Glomerular visceral epithelial cell (primary cell): Measurements from ENCODE around the gene TENM4.

ENCODE experiments used
- DNase-seq: peaks from one replicate; pipeline ENCODE4 v3.0.0-alpha.2; 2016; ENCODE audit errors: extremely low spot score

TENM4 gene

GRCh38 chr11:78662811-78663210 is 778.0 kb downstream of the TENM4 start:
- no peak for DNase-seq

DNA sequence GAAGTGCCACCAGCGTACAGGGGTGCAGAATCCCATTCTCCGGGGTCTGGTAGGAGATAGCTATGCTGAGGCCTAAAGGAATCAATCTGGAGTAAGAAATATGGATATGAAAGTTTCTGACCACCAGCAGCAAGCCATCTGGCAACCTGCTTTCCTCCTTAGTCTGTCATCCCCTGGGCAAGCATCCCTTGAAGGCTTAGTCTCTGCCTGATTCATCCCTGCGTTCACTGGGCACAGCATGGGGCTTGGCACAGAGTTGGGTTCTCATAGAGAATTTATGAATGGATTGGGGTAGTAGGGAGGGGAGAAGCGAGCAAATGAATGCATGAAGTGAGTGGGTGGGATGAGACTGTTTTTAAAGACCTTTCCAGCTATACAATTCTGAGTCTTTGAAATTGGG is 780.4 kb downstream of the TENM4 start:
- DNase-seq = no peak

DNA sequence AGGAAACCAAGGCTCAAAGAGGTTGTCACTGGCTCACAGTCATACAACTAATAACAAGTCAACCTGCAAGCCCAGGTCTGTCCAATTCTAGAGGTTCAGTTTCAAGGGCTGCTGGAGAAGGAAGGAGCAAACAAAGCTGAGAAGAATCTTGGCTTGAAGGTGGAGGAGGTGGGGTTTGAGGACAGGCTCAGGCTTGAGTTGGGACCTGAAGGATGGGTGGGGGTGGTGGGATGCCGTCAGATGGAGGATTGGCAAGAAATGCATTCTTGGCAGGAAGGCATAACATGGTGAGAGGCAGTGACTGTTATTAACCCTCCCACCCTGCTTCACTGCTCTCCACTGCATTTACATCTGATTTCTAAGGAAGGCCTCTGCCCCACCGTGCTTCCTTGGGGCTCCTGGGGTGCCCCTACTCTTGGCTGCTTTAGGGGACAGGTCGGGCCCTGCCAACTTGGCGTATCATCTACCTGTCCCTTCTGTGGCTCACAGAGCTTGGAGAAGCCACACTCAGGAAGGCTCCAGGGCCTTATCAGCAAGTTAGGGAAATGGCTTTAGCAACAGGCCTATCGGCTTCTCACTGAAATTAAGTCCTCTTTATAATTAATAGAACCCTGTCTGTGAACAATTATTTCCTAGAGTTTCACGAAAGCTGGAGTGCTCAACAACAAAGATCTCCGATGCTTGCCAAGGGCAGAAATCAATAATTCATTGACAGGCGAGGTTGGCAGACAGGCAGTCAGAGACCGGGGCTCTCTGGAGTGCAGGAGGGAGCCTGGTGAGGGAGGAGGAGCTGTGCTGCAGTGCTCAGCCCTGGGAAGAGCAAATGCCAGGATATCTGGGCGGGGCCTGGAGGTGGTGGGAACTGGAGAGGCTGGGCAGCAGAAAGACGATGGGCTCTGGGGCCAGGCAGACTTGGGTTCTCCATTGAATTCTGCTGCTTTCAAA is 781.2 kb downstream of the TENM4 start:
- DNase-seq = no peak

DNA sequence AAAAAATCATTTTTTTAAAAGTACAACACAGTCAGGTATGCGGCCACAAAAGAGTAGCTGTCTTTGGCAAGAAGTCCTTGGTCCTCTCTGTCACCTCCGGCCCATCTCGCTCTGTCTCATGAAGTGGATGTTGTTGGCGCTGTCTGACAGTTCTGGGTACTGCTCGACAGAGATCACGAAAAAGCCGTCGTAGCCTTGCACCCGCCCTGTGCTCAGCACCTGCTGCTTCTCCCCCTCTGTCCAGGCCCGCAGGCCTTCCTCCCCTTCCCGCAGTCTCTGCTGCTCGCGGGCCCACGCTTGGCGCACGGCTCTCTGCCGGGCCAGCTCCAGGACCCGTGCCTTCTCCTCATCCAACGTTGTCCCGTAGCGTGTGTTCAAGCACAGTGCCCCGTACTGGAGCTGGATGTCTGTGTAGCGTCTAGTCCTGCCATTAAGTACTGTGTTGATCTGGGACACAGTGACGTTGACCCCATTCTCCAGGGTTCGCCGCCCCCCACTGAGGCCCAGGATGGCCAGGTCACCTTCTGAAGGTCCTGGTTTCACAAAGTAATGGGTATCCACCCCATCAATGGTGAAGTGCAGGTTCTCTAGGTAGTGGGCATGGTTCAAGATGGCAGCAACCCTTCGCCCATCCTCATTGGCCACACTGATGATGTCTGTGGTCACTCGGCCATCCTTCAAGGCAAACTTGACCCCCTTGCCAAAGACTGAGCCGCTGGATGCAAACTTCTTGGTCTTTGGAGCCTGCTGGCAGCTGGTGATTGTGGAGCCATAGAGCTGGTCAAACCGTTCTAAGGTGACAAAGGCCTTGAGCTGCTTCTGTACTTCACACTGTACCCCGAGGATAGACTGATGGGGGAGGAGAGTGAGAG is 782.6 kb downstream of the TENM4 start:
- no peak for DNase-seq

- DNase-seq = no peak
These were observed 783.4 kb downstream of the TENM4 start for GRCh38 chr11:78657441-78657840.

GRCh38 chr11:78656984-78657383 is 783.8 kb downstream of the TENM4 start:
- no peak for DNase-seq

- no peak for DNase-seq
These were observed 784.5 kb downstream of the TENM4 start for GRCh38 chr11:78656327-78656726.

- no peak for DNase-seq
These were observed 785.3 kb downstream of the TENM4 start for GRCh38 chr11:78655561-78655960.

- DNase-seq = no peak
These were observed 786.0 kb downstream of the TENM4 start for GRCh38 chr11:78654866-78655265.

GRCh38 chr11:78654071-78654470 is 786.8 kb downstream of the TENM4 start:
- no peak for DNase-seq

GRCh38 chr11:78653294-78653909 is 787.4 kb downstream of the TENM4 start:
- DNase-seq = no peak

DNA sequence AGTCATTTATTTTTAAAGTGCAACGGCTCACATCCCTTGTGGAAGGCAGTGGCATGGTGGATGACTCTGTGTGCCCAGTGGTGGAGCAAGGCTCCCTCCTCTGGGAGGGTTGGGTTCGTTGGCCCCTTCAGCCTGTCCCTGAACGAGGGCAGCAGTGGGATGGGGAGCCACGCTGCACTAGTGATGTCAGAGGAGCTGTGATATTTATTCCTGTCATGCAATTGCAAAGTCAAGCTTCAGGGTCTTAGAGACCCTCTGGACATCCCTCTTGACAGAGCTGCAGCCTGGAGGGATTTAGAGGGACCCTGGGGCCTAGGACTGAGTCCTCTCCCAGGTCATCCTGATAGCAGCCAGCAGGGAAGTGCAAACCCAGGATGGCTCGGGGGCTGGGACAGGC is 788.0 kb downstream of the TENM4 start:
- no peak for DNase-seq

DNA sequence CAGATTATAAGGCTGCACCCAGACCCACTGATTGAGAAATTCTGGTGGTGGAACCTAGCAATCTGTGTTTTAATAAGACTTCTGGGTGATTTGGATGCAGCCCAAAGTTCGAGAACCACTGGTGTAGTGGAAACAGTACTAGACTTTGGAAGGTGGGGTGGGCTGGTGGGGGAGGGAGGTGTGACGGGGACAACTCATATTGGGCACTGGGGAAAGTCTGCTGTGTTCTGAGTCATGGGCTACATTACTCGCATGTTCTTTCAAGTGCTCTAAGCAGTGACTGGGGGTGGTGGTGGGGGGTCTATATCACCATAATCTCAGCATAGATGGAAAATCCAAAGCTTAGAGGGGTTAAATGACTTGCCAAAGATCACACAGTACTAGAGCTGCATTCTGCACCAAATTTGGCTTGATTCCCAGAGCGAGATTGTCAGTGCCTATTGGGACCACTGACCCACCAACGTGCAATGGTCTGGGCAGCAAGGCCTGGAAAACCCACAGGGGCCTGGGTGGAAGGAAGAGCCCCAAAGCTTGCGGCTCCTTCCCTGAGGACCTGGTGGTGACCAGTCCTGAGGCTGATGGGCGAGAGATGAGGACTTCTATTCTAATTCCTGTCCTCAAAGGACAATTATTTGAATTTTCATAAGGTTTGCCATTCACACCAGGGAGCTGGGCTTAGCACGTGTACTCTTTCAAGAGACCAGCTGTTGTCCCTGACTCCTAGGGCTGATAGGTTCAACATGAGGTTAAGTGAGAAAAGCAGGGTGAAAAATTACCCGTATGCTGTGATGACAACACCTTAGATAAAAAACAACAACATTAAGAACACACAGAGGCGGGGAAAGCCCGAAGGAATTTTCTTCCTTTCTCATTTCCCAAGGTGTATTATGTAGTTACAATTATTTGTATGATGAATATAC is 788.6 kb downstream of the TENM4 start:
- DNase-seq = no peak

GRCh38 chr11:78651136-78651775 is 789.6 kb downstream of the TENM4 start:
- DNase-seq = no peak

DNA sequence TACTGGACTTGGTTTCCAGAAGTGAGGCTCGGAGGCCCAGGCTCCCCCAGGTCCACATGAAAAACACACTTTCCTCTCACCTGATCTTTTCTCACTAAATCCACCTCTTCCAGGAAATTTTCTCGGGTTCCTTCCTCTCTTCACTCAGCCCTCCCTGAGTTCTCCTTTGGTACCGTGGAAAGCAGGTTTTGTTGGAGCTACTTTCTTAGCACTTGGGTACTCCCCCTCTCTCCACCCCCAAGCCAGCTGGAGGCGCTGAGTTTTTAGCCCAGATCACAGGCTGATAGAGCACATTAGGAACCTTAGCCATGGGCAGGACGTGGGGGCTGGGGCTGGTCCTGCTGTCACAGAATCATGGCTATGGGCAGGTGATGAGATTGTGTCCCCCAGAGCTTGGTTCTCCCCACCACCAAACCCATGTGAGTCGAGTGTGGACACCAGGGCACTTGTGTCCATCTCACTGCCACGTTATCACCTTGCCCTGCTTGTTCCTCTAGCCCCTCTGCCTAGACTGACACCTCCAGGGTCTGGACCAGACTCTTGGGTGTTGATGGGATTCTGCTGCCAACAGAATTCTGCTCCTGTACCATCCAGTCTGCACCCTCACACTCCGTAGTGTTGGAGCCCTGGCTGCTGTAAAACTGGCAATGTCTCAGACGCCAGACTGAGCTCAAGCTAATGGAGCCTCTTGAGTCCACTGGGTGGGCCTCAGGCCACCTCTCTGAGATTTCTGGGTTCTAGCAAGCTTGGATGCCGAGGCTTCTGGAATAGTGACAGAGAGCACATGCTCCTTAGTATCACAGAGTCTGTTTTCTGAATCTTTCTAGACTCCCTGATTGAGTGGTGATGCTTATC is 791.2 kb downstream of the TENM4 start:
- no peak for DNase-seq

GRCh38 chr11:78647986-78648875 is 792.6 kb downstream of the TENM4 start:
- DNase-seq = no peak

- DNase-seq = no peak
These were observed 793.4 kb downstream of the TENM4 start for GRCh38 chr11:78647266-78647915.

GRCh38 chr11:78646564-78647185 is 794.2 kb downstream of the TENM4 start:
- DNase-seq = peak; percentile 59
